ENCODE measurements around the gene FADS3.

The FADS3 gene

DNA sequence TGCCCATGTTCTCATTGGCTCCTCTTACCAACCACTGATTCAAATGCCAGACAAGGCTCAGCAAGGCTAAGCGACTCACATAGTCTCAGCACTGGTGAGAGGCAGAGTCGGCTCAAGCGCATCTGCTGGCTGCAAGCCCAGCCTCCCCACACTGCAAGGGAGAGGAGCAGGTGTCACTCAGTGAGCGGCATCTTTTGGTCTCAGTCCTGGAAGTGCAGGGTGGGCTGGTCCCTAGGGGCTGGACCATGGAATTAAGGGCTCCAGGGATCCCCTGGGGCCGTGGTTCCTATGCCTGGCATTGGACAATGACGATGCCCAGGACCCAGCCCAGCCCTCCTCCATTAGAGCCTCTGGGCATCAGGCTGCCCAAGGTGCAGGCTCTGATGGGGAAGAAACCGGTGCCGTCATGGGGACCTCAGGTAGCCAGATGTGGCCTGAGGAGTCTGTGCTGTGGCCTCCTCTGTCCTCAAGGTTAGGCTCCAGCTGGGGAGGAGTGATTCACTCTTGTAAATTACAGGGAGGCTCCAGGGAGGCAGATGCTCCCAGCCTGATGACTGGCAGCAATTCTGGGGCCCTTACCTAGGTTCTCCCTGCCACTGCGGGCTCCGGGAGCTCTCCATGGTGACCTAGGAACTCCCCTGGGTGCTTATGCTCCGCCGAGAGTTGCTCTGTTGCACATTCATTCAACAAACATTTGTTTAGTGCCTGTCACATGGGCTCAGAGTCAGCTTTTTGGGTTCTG lies 35.2 kb downstream of the FADS3 start:
- no peak for DNase-seq (ENCODE audit: low spot score)

DNA sequence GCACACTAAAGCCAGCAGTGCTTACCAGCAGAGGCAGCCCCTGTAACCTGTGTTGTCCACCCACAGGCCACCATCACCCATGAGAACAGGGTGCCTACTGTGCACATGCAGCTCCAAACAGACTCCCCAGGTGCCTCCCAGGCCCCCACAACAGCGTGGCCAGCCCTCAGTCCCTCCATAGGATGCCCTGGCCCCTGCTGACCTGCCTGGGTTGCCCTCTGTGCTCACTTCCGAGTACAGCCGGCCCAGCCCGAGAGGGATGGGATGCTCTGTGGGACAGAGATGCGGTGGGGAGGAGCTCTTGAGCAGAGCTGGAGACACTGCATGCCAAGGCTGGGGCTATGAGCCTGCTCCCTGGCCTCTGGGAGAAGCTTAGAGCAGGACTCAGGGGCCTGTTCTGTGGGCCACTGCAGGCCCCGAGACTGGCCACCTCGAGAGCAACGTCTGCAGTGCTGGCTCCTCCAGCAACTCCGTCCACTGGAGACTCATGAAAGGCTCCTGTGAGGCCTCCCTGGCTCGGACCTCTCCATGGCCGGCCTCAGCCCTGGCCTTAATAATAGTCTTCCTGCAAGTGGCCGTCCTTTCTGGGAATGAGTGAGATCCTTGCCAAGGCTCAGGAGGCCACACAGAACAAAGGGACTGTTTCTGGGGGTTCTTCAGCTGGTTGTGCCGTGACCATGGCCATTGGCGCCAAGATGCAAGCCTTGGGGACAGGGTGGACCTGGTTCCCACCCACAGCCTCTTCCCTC lies 36.2 kb downstream of the FADS3 start:
- no peak for DNase-seq (ENCODE audit: low spot score)

GRCh38 chr11:61854206-61854895 lies 37.0 kb downstream of the FADS3 start:
- no peak for DNase-seq (ENCODE audit: low spot score)

DNA sequence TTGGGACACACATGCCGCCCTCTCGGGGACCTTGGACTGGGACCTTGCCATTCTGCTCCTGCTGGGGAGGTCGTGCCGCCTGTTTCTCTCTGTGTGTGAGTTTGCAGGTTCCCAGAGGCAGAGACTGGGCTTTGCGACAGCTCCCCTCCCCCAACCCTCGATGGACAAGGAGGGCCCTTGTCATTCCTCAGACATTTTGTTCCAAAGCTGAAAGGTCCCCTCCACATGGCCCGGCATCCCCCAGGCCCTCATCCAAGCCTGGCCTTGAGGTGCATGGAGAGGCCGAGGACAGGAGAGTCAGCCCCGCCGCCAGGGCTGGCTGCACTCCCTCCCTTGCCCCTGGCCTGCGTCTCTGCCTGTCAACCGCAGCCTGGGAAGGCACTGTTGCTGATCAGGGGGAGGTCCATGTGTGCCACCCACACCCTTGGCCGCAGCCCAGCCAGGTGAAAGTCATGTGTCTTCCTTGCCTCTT lies 37.6 kb downstream of the FADS3 start:
- DNase-seq (ENCODE audit: low spot score), result peak; percentile 74

DNA sequence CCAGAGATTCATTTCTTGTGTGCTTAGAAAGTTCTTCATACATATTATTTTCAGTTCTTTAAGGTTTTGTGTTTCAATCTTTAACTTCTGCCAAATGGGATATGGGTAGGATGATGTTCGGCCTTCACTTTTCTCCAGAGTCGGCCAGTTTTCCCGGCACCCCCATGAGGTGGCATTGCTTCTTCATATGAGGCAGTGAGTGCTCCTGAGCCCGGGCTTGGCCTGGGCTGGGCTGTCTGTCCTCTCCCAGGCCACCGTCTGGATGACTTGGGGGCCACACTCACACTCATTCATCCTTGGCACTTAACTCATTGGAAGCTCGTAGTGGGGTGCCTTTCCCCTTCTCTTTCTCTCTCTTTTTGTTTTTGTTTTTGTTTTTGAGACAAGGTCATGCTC lies 39.4 kb downstream of the FADS3 start:
- DNase-seq (ENCODE audit: low spot score), result no peak

DNA sequence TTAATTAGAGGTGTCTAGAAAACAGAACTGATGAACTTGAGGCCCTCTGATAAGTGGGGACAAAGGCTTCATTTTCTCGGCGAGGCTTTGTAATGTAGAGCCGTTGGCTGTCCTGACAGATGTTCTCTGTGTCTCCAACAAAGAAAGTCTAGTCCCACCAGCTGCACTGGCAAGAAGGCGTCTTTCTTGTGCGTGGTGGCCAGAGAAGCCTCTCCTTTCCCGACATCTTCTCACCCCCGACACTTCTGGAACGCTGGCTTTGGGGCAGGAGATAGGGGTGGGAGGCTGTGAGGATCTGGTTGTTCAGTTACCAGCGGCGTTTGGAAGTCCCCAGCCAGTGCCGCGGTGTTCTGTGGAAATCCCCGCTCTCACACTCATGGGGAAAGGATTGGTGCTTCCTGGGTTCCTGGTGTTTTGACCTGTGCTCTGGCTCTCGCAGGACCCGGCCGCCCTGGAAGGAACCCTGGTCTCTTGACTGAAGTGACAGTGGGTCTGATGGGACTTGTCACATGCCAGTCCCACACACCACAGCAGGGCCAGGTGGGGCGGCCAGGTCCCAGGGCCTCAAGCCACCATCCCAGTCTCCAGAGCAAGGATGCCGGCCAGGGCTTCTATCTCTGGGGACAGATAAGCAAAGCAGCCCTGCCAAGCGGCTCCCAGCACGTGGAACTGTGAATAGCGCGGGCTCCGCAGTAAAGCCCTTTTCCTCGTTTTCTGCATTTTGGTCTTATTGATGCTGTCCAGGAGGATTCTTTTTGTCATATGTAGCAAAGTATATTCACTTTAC lies 40.0 kb downstream of the FADS3 start:
- peak; percentile 68 for DNase-seq (ENCODE audit: low spot score)

- peak; percentile 62 for DNase-seq (ENCODE audit: low spot score)
These were observed 40.7 kb downstream of the FADS3 start for GRCh38 chr11:61850687-61851086.

DNA sequence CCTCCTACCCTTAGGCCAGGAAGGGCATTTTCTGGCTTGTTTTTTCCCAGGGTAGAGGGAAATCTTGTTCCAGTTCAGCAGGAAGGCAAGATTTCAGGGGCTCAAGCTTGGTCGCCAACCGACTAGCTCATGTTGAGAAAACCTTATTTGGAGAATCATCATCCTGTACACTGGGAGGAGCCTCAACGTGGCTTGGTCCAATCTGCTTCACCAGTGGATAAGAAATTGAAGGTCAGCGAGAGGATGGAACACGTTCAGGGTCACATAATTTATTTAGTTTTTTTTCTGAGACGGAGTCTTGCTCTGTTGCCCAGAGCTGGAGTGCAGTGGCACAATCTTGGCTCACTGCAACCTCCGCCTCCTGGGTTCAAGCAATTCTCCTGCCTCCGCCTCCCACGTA lies 42.7 kb downstream of the FADS3 start:
- no peak for DNase-seq (ENCODE audit: low spot score)

- no peak for DNase-seq (ENCODE audit: low spot score)
These were observed 43.3 kb downstream of the FADS3 start for GRCh38 chr11:61847914-61848581.

DNA sequence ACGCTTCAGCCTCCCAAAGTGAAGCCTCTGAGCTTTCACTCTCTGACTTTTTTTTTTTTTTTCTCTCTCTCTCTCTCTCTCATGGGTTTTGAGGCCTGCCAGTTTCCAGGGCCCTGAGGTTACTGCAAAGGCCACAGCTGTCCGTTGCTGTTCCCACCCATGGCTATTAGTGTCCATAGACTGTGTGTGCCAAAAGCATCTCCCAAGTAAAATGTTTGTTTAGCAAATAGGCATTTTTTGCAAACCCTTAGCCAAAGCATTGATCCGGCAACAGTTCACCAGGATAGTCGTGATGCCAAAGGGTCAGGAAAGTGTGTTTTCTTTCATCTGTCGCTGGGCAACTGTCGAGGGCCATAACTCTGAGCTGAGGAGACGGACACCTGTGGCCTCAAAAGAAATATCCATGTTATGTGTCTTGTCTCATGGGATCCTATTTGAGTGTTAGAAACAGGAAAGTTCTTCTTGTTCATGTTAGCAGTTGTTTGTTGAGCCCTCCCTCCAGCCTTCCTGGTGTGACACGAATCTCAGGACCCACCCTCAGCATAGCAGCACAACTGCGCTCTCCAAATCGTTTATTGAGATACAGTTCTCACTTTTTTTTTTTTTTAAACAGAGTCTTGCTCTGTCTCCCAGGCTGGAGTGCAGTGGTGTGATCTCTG lies 44.9 kb downstream of the FADS3 start:
- no peak for DNase-seq (ENCODE audit: low spot score)

DNA sequence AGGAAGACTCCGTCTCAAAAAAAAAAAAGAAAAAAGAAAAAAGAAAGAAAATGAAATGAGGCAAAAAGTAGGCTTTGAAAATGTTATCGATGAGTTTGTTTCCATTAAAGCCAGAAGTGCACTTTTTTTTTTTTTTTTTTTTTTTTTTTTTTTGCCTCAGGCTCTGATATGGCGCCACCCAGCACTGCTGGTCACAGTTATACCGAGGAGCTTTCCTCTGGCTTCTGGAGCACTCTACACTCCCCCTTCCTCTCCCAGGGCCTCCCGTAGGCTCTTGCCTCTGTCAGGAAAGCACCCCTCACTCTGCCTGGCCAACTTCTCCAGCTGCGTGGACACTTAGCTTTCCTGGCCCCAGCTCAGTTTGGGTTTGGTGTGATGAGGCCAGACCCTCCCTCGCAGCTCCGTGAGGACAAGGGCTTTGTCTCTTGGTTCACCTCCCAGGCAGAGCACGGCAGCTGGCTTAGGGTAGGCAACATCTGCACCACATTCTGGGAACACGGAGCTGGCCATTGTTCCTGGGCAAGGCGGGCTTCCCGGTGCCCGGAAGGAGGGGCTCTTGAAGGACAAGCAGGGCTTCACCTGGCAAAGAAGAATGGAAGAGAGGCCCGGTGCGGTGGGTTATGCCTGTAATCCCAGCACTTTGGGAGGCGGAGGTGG lies 46.3 kb downstream of the FADS3 start:
- no peak for DNase-seq (ENCODE audit: low spot score)

- no peak for DNase-seq (ENCODE audit: low spot score)
These were observed 48.9 kb downstream of the FADS3 start for GRCh38 chr11:61842528-61842820.

DNA sequence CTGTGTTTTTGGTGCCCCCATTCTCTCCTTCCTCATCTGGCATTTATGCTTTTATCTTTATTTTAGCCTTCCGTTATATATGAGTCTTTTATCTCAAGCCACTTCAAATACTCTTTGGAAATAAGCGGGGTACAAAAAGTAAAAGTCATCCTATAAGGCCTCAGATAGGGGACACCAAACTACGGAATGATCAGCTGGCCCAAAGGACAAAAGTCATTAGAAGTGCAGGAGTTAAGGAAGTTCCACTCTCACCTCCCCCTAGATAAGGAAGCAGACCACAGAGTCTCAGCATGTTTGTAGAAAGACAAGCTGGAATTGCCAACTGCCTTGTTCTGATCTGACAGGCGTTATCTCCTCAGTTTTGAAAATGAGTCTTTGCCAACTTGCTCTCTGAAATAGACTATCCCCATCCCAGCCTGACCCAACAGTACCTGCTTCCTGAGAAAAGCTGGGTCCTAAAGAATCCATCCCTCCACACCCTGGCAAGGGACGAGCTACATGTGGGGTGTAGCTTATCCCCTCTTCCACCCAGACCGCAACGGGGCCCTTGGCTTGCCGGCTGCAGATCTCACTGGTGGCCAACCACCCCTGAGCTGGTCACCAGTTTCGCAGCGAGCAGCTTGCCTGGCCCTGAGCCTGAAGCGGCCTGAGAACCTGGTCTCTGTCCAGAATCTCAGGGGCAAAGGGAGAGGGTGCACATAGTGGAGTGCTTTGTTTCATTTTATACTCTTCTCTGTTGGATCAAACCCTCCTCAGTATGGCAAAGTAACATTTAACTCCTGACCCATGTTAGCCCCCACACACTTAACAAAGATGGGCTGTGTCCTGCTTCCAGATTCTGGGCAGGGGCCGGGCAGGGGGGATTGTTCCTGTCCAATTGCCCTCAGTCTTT lies 49.5 kb downstream of the FADS3 start:
- peak; percentile 77 for DNase-seq (ENCODE audit: low spot score)

- DNase-seq (ENCODE audit: low spot score), result no peak
These were observed 51.0 kb downstream of the FADS3 start for GRCh38 chr11:61840371-61840770.

DNA sequence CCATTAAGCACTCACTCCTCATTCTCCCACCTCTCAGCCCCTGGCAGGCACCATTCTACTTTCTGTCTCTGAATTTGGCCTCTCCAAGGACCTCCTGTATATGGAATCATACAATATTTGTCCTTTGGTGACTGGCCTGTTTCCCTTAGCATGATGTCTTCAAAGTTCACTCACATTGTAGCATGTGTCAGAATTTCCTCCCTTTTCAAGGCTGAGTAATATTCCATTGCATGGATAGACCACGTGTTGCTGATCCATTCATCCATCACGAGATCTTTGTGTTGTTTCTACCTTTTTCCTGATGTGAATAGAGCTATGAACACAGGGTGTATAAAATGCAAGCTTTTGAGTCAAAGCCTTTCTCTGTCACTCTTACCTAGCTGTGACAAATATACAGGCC lies 51.6 kb downstream of the FADS3 start:
- no peak for DNase-seq (ENCODE audit: low spot score)

DNA sequence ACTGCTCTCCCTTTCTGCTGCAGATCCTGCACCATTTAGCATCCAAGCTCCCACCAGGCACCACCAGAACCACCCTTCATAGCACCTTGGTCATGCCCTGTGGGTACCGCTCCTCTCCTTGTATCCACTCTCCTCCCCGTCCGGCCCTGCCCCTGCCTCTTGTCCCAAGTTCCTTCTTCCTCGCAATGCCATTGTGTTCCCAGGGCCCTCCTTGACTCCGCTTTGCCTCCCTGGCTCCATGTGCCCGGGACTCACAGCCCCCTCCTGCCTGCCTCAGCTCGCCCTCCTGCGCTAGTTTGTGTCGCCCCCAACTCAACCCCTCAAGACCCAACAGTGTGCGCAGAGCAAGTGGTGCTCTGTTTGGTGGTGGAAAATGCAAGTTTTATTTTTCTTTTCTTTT lies 52.4 kb downstream of the FADS3 start:
- DNase-seq (ENCODE audit: low spot score), result no peak

DNA sequence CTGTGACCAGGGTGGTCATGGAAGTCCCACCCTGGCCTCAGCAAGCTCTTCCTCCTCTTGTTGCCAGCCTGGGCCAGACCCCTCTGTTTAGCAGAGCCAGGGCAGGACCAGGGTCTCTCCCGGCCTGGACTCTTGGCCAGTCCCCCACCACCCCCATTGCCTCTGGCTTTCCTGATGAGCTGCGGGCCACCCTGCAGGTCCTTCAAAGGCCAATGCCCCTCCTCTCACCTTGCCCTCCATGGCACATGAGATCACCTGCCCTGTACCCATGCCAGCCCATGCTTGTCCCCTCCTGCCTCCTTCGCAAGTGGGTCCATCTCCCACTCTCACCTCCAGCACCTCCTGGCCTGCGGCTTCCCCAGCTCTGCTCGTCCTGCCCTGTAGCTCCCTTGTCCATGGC lies 52.8 kb downstream of the FADS3 start:
- DNase-seq (ENCODE audit: low spot score), result no peak

DNA sequence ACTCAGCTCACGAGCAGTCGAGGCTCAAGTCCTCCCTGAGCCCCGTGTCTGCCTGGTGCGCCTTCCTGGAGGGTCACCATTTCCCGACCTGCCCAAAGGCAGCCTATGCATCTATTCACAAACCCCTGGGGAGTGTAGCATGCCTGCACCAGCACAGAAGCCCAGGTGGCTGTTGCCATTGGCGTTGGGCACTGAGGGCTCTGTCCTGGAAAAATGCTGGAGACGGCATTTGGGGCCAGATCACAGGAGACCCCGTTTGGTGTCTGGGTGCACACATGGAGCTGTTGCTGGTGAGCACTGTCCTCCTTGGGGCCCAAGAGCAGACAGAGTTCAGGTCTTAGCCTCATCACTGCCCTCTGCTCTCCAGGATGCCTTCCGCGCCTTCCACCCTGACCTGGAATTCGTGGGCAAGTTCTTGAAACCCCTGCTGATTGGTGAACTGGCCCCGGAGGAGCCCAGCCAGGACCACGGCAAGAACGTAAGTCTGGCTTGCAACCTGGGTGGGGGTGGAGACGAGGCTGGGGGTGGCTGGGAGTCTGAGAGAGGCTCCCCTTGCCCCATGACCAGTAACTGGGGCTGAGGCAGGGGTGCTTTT lies 53.8 kb downstream of the FADS3 start:
- DNase-seq (ENCODE audit: low spot score), result no peak

DNA sequence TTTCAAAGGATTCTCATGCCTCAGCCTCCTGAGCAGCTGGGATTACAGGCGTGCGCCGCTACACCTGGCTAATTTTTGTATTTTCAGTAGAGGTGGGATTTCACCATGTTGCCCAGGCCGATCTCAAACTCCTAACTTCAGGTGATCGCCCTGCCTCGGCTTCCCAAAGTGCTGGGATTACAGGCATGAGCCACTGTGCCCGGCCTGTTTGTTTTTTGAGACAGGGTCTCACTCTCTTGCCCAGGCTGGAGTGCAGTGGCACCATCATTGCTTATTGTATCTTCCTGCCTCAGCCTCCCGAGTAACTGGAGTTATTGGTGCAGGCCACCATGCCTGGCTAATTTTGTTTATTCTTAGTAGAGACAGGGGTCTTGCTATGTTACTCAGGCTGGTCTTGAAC lies 55.2 kb downstream of the FADS3 start:
- no peak for DNase-seq (ENCODE audit: low spot score)

Measured in Ammon's horn (tissue), 1 donor.